Trophoblast cell (in vitro differentiated cells and primary cell): Measurements from ENCODE around the gene C5orf58.

Experiments used
- DNase-seq, 2 donors: peaks; one replicate each; pipeline ENCODE4 v3.0.0-alpha.2; 2016
- H2AFZ ChIP-seq: 2 replicates; pipeline ENCODE4 v1.6.1; 2013; ENCODE audit warnings: low read length, moderate library complexity, mild to moderate bottlenecking; ENCODE audit not compliant: insufficient read depth, poor library complexity
- H2AK5ac ChIP-seq: 2 replicates; pipeline ENCODE4 v1.6.1; 2013; ENCODE audit warnings: mild to moderate bottlenecking, low read length
- H2BK120ac ChIP-seq: 2 replicates; pipeline ENCODE4 v1.6.1; 2013; ENCODE audit warnings: low read length, mild to moderate bottlenecking, moderate library complexity; ENCODE audit not compliant: insufficient read depth, poor library complexity
- H2BK12ac ChIP-seq: 2 replicates; pipeline ENCODE4 v1.6.1; 2013; ENCODE audit warnings: mild to moderate bottlenecking, low read length, moderate library complexity
- H2BK5ac ChIP-seq: 2 replicates; pipeline ENCODE4 v1.6.1; 2013; ENCODE audit warnings: low read length, low read depth, moderate library complexity, mild to moderate bottlenecking; ENCODE audit not compliant: poor library complexity
- H3K14ac ChIP-seq: 2 replicates; pipeline ENCODE4 v1.6.1; 2013; ENCODE audit warnings: mild to moderate bottlenecking, low read length
- H3K18ac ChIP-seq: 2 replicates; pipeline ENCODE4 v1.6.1; 2013; ENCODE audit warnings: mild to moderate bottlenecking, low read length
- H3K23ac ChIP-seq: 2 replicates; pipeline ENCODE4 v1.6.1; 2013; ENCODE audit warnings: low read length
- H3K27ac ChIP-seq: 2 replicates; pipeline ENCODE4 v1.5.1; 2013; ENCODE audit warnings: low read depth, mild to moderate bottlenecking, inconsistent platforms, low read length, moderate library complexity
- H3K27me3 ChIP-seq: 2 replicates; pipeline ENCODE4 v1.6.1; 2013; ENCODE audit warnings: inconsistent platforms, mild to moderate bottlenecking, low read length, moderate library complexity; ENCODE audit not compliant: insufficient read depth
- H3K36me3 ChIP-seq, 2 experiments: 1 replicate in 1 of 2; 2 replicates in 1 of 2; pipeline ENCODE4 v1.6.1; 2013; ENCODE audit warnings: low read length in 2 of 2, mild to moderate bottlenecking in 2 of 2, moderate library complexity in 1 of 2; ENCODE audit not compliant: insufficient read depth in 2 of 2, control insufficient read depth in 1 of 2
- H3K4ac ChIP-seq: 2 replicates; pipeline ENCODE4 v1.6.1; 2013; ENCODE audit warnings: low read depth, mild to moderate bottlenecking, low read length, moderate library complexity
- H3K4me1 ChIP-seq, 2 experiments: 1 replicate in 1 of 2; 2 replicates in 1 of 2; pipeline ENCODE4 v1.6.1; 2013; ENCODE audit warnings: low read length in 2 of 2, mild to moderate bottlenecking in 2 of 2, moderate library complexity in 1 of 2; ENCODE audit not compliant: insufficient read depth in 2 of 2, control insufficient read depth in 1 of 2
- H3K4me2 ChIP-seq: 2 replicates; pipeline ENCODE4 v1.6.1; 2013; ENCODE audit warnings: inconsistent platforms, mild to moderate bottlenecking, low read length, moderate library complexity
- H3K4me3 ChIP-seq: 2 replicates; pipeline ENCODE4 v1.5.1; 2013; ENCODE audit warnings: mild to moderate bottlenecking, low read depth, low read length, inconsistent platforms
- H3K79me1 ChIP-seq: one replicate; pipeline ENCODE4 v1.6.1; 2013; ENCODE audit warnings: low read length
- H3K79me2 ChIP-seq: 2 replicates; pipeline ENCODE4 v1.6.1; 2013; ENCODE audit warnings: low read length, mild to moderate bottlenecking; ENCODE audit not compliant: control insufficient read depth, insufficient read depth, poor library complexity
- H3K9ac ChIP-seq: 2 replicates; pipeline ENCODE4 v1.6.1; 2013; ENCODE audit warnings: mild to moderate bottlenecking, low read length
- H3K9me3 ChIP-seq: 2 replicates; pipeline ENCODE4 v1.6.1; 2013; ENCODE audit warnings: low read depth, mild to moderate bottlenecking, control low read depth, inconsistent platforms, low read length; ENCODE audit not compliant: insufficient read depth
- H4K12ac ChIP-seq: 2 replicates; pipeline ENCODE4 v1.6.1; 2013; ENCODE audit warnings: low read depth, mild to moderate bottlenecking, low read length, moderate library complexity
- H4K8ac ChIP-seq: 2 replicates; pipeline ENCODE4 v1.6.1; 2013; ENCODE audit warnings: low read depth, mild to moderate bottlenecking, low read length, moderate library complexity
- H4K91ac ChIP-seq: one replicate; pipeline ENCODE4 v1.6.1; 2013; ENCODE audit warnings: low read depth, mild to moderate bottlenecking, low read length, moderate library complexity
- WGBS: extraction: QIAGEN DNeasy Blood & Tissue Kit; methylation state at CpG from one replicate; pipeline ENCODE4 v1.1.7; 2013; ENCODE audit warnings: missing lambda C conversion rate; ENCODE audit not compliant: insufficient read length, insufficient coverage; ENCODE audit errors: extremely low coverage; 5-methylcytosine and 5-hydroxymethylcytosine counted together

Gene C5orf58

GRCh38 chr5:170262061-170263045 is 29.6 kb downstream of the C5orf58 start:
- Histone ChIP-seq H3K4ac (no peak overlapping the region), H3K4me2 (no peak overlapping the region), H3K79me1 (no peaks in the 10 kb centered on the region), H2AFZ (no peak overlapping the region), H2BK5ac (no peak overlapping the region), H4K91ac (no peak overlapping the region), H2AK5ac (no peak overlapping the region), H3K27ac (no peak overlapping the region), H3K36me3 (no peaks in the 10 kb centered on the region), H4K12ac (no peak overlapping the region), H3K27me3 (no peaks in the 10 kb centered on the region), H3K4me1 (no peaks in the 10 kb centered on the region), H3K18ac (no peak overlapping the region), H3K9me3 (no peaks in the 10 kb centered on the region), H3K23ac (no peak overlapping the region), H2BK12ac (no peak overlapping the region), H2BK120ac (no peak overlapping the region), H4K8ac (no peak overlapping the region), H3K14ac (no peak overlapping the region), H3K4me3 (no peak overlapping the region), H3K9ac (no peak overlapping the region), H3K79me2 (no peaks in the 10 kb centered on the region)
- DNase-seq: no peak
- WGBS: no CpG with 5 or more reads among the region's 15 CpGs

GRCh38 chr5:170263906-170264305 is 31.1 kb downstream of the C5orf58 start:
- H3K4me1 ChIP-seq: peaks cover 3 to 5% of the 10 kb centered on the region in 2 experiments
- no peak overlapping the region for H2AFZ ChIP-seq
- H3K4ac ChIP-seq: no peak overlapping the region
- H4K12ac ChIP-seq: no peak overlapping the region
- H3K27me3 ChIP-seq: no peaks in the 10 kb centered on the region
- no peak overlapping the region for H3K27ac ChIP-seq
- H2BK12ac ChIP-seq: no peak overlapping the region
- H3K18ac ChIP-seq: no peak overlapping the region
- no peak overlapping the region for H3K23ac ChIP-seq
- no peak overlapping the region for H3K4me2 ChIP-seq
- no peak overlapping the region for H3K4me3 ChIP-seq
- WGBS: no CpG with 5 or more reads among the region's 4 CpGs
- H2BK120ac ChIP-seq: no peak overlapping the region
- H3K14ac ChIP-seq: no peak overlapping the region
- H2AK5ac ChIP-seq: no peak overlapping the region
- no peak for DNase-seq
- H4K91ac ChIP-seq: no peak overlapping the region
- no peaks in the 10 kb centered on the region for H3K36me3 ChIP-seq
- H3K79me1 ChIP-seq: no peaks in the 10 kb centered on the region
- no peak overlapping the region for H3K9ac ChIP-seq
- no peaks in the 10 kb centered on the region for H3K9me3 ChIP-seq
- H3K79me2 ChIP-seq: no peaks in the 10 kb centered on the region
- no peak overlapping the region for H4K8ac ChIP-seq
- no peak overlapping the region for H2BK5ac ChIP-seq

- no peak overlapping the region for H4K91ac ChIP-seq
- H3K18ac ChIP-seq: no peak overlapping the region
- peaks cover 2% of the 10 kb centered on the region for H3K79me1 ChIP-seq
- H3K79me2 ChIP-seq: no peaks in the 10 kb centered on the region
- H4K12ac ChIP-seq: no peak overlapping the region
- no CpG with 5 or more reads among the region's 5 CpGs for WGBS
- H2BK12ac ChIP-seq: no peak overlapping the region
- H3K27ac ChIP-seq: no peak overlapping the region
- H3K4me1 ChIP-seq: peaks cover 6 to 8% of the 10 kb centered on the region in 2 experiments
- no peak overlapping the region for H4K8ac ChIP-seq
- H3K23ac ChIP-seq: no peak overlapping the region
- H2BK120ac ChIP-seq: no peak overlapping the region
- no peak overlapping the region for H3K4ac ChIP-seq
- no peaks in the 10 kb centered on the region for H3K9me3 ChIP-seq
- no peak for DNase-seq
- H3K36me3 ChIP-seq: no peaks in the 10 kb centered on the region
- H2AFZ ChIP-seq: no peak overlapping the region
- no peak overlapping the region for H3K9ac ChIP-seq
- no peak overlapping the region for H3K4me2 ChIP-seq
- H3K14ac ChIP-seq: no peak overlapping the region
- no peak overlapping the region for H3K4me3 ChIP-seq
- H3K27me3 ChIP-seq: no peaks in the 10 kb centered on the region
- no peak overlapping the region for H2BK5ac ChIP-seq
- H2AK5ac ChIP-seq: no peak overlapping the region
These were observed 32.7 kb downstream of the C5orf58 start for GRCh38 chr5:170265522-170265921.

DNA sequence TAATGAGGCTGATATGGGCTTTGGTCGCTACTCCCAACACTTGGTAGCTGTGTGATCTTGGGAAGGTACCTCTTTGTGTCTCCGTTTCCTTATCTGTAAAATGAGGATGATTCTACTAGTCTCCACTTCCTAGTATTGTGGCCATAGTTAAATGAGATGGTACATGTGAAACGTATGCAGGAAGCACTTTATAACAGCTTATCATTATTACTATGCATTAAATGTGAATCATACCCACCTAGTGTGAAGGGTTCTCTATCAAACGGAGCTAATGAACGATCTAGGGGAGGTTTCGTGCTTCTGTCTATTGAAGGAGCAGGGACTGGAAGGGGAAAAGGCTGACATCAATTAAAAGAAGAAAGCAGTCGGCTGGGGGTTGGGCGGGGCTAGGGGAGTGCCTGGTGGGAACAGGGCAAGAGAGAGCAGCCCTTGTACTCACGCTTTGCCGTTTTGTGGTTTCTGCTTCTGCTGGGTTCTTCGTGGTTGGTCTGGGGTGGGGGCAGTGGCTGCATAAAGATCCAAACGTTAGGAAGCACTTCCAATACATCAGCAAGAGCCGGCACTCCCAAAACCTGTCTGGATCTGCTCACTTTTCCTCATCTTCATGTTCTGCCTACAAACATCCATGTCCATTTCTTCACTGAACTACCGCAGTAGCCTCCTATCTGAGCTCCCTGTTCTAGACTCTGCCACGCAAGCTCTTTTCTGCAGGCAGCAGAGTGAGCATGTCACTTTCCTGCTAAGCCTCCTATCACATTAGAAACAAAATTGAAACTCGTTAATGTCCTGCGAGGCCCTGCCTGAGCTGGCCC is 34.0 kb downstream of the C5orf58 start:
- no peak overlapping the region for H4K91ac ChIP-seq
- no peak overlapping the region for H3K4me2 ChIP-seq
- H4K8ac ChIP-seq: no peak overlapping the region
- H3K4me1 ChIP-seq: peaks cover 6 to 8% of the 10 kb centered on the region in 2 experiments
- no peaks in the 10 kb centered on the region for H3K79me2 ChIP-seq
- peaks cover 2% of the 10 kb centered on the region for H3K79me1 ChIP-seq
- H3K36me3 ChIP-seq: no peaks in the 10 kb centered on the region
- no peak overlapping the region for H2BK5ac ChIP-seq
- H4K12ac ChIP-seq: no peak overlapping the region
- no peak overlapping the region for H3K18ac ChIP-seq
- DNase-seq: no peak
- no peak overlapping the region for H2AFZ ChIP-seq
- H3K4me3 ChIP-seq: no peak overlapping the region
- no peak overlapping the region for H3K14ac ChIP-seq
- no peak overlapping the region for H2AK5ac ChIP-seq
- H3K27ac ChIP-seq: no peak overlapping the region
- WGBS: no CpG with 5 or more reads among the region's 17 CpGs
- no peak overlapping the region for H3K23ac ChIP-seq
- no peak overlapping the region for H2BK12ac ChIP-seq
- H3K9ac ChIP-seq: no peak overlapping the region
- no peak overlapping the region for H2BK120ac ChIP-seq
- H3K4ac ChIP-seq: no peak overlapping the region
- H3K27me3 ChIP-seq: no peaks in the 10 kb centered on the region
- H3K9me3 ChIP-seq: no peaks in the 10 kb centered on the region
